Fibroblast of skin of right biceps (primary cell): ENCODE data around the gene SEPTIN11.

Source experiments
- DNase-seq: peaks from one replicate; pipeline ENCODE4 v3.0.0-alpha.2; 2013

The SEPTIN11 gene

DNA sequence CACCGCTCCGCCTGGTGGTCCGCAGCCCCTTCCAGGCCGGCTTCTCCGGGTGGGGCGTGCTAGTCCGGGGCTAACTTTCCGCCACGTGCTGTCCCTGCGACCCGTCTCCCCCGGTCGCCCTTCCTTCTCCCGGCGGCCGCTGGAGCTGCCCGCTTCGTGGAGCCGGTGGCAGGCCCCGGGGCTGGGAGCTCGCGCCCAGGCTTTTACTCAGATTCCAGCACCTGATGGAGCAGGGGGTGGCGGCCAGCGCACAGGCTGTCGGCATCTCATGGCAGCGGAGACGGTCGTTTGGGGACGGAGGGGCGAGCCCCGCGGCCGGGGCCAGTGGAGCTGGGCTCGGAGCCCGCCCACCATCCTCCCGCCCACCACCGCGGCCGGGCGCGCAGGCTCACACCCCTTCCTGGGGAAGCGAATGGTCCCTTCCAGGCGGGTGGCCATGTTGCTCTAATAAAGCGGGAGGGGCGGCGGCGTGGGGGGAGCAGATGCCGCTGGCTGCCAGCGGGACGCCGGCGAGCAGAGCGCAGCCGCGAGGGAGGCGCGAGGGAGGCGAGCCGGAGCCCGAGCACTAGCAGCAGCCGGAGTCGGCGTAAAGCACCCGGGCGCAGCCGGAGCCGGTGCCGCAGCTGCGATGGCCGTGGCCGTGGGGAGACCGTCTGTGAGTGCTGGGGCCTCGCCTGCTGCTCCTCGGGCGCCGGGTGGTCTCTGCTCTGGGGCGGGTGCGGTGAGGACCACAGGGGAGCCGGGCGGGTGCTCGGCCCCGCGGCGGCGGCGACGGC is at the start of gene SEPTIN11:
Gene SEPTIN11 (plus strand): TSS at position 477 of the 776 bp plus-strand sequence. CDS start 152 bp downstream, at position 629.
- peak; percentile 97 for DNase-seq

DNA sequence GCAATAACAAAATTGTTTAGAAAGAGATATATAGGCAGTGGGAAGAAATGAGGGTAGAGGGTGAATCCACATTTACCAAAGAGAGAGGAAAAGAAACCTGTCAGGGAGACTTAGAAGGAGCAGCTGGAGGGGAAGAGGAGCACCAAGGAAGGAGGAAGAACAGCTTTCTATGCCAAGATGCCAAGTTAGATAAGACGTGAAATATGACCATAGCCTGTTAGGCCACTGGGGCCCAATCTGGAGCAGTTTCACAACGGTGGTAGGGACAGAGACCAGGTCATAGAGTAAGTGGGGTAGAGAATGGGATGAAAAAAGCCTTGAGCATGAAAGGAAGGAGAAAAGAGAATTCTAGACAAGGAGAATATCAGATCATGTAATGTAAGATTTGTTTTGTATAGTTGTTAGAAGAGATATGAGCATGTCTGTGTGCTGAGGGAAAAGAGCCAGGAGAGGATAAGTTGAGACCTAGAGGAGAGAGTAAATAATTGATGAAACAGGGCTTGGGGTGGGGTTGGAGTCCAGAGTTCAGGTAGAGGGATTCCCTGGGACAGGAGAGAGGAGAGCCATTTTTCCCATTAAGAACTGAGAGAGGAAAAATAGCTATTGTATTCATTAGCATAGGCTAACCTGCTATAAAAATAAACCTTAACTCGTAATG is 47.2 kb upstream of the SEPTIN11 start:
- no peak for DNase-seq

DNA sequence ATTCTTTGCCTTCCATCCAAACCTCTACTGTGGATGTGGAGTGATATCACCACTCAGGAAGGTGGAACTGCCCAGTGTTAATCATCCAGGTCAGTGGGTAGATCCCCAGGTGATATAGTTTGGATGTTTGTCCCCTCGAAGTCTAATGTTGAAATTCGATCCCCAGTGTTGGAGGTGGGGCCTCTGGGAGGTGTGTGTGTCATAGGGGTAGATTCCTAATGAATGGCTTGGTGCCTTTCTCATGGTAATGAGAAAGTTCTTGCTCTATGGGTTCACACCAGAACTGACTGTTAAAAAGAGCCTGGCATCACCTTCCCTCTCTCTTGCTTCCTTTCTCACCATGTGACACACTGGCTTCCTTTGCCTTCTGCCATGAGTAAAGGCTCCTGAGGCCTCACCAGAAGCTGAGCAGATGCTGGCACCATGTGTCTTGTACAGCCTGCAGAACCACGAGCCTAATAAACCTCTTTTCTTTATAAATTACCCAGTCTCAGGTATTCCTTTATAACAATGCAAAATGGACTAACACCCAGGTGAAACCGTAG is 44.8 kb upstream of the SEPTIN11 start:
- no peak for DNase-seq

GRCh38 chr4:76905521-76905920 is 44.0 kb upstream of the SEPTIN11 start:
- peak; percentile 90 for DNase-seq

- no peak for DNase-seq
Measured at GRCh38 chr4:76909711-76910110, 39.8 kb upstream of the SEPTIN11 start.

- DNase-seq = no peak
Measured at GRCh38 chr4:76920715-76921114, 28.8 kb upstream of the SEPTIN11 start.

- DNase-seq = no peak
Measured at GRCh38 chr4:76923619-76924357, 25.8 kb upstream of the SEPTIN11 start.

- no peak for DNase-seq
Measured at GRCh38 chr4:76926841-76927240, 22.7 kb upstream of the SEPTIN11 start.

- no peak for DNase-seq
Measured at GRCh38 chr4:76930685-76931084, 18.9 kb upstream of the SEPTIN11 start.

DNA sequence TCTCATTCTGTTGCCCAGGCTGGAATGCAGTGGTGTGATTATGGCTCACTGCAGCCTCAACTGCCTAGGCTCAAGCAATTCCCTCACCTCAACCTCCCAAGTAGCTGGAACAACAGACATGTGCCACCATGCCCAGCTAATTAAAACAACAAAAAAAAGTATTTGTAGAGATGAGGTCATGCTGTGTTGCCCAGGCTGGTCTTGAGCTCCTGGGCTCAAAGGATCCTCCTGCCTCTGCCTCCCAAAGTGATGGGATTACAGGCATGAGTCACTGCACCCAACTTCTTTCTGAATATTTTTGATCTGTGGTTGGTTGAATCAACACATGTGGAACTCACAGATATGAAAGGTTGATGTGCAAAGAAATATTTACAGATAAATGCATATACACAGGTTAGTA is 18.5 kb upstream of the SEPTIN11 start:
- peak; percentile 40 for DNase-seq

GRCh38 chr4:76931576-76932276 is 17.8 kb upstream of the SEPTIN11 start:
- no peak for DNase-seq

GRCh38 chr4:76939184-76939583 is 10.4 kb upstream of the SEPTIN11 start:
- DNase-seq = no peak

- DNase-seq = peak; percentile 57
Measured at GRCh38 chr4:76943129-76943620, 6.4 kb upstream of the SEPTIN11 start.

GRCh38 chr4:76943790-76944189 is 5.8 kb upstream of the SEPTIN11 start:
- DNase-seq = no peak

- peak; percentile 38 for DNase-seq
Measured at GRCh38 chr4:76947369-76947768, 2.2 kb upstream of the SEPTIN11 start.

DNA sequence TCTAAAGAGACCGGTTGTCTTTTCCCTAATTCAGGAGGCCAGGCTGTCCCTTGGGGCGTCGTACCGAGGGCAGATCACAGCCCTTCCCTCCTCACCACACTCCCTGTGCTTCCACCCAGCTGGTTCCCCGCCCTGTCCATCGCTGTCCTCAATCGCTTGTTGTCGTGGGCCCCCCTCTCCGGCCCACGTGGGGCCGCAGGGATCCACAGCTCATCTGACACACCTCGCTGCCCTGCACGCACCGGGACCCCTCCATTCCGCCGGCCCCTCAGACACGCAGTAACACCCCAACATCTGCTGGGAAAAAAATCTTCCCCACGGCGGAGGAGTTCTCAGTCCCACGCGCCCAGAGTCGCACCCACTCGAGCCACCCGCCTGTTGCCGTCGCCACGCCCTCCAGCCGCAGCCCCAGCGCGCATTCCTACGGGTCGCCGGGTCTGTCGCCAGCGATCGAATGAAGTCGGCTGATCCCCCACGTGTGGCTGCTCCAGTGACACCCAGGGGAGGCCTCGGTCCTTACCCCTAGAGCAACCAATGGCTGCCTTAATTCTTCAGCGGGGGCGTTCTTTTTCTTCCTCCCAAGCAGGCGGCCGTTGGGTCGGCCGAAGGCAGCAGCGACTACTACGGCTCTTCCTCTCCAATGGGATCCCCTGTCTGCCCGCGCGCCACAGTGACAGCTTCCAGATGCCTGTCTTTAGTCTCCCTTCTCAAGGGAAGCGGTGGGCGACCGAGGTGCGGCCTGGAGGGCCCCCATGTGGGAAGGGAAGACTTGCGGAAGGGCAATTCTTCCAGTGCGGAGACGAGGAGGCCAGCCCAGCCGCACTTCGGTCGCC is 893 bp upstream of the SEPTIN11 start:
- DNase-seq = peak; percentile 87

DNA sequence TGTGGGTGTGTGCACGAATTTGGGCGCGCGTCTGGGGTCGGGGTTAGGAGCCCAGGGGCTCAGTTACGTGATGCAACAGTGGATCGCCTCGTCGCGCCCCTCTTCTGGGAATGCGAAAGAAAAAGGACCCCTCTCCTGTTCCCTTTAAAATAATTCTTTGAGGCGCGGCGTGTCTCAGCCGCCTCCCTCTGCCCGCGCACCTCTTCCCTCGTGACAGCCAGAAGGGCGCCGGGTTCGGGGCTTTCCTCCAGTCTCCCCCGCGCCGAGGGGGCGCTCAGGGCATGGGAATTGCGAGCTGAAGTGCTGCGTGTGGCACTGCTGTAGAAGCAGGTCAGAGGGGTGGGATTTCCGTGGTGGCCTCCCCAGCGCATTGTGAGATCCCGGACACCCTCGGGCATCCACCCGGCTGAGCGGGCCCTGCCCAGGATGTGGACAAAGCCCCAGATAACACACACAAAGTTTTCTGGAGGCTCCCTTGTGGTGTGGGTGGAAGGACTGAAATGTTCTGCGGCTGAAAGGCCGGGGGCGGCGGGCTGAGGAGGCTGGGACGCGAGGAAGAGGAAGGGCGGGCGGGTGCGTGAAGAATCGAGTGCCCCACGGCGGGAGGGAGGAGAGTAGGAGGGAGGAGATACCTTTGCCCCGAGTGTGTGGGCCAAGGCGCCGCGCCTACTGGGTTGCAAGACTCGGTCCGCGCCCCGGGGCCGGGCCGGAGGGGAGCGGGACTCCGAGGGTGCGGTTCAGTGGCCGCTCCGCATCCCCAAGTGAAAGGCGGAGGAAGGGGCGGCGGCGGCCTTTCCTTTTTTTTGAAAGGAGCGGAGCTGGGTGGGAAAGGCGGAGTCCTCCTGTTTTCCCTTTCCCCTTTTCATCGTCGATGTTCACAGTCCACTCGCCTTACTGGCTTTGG is 752 bp downstream of the SEPTIN11 start:
- peak; percentile 45 for DNase-seq

DNA sequence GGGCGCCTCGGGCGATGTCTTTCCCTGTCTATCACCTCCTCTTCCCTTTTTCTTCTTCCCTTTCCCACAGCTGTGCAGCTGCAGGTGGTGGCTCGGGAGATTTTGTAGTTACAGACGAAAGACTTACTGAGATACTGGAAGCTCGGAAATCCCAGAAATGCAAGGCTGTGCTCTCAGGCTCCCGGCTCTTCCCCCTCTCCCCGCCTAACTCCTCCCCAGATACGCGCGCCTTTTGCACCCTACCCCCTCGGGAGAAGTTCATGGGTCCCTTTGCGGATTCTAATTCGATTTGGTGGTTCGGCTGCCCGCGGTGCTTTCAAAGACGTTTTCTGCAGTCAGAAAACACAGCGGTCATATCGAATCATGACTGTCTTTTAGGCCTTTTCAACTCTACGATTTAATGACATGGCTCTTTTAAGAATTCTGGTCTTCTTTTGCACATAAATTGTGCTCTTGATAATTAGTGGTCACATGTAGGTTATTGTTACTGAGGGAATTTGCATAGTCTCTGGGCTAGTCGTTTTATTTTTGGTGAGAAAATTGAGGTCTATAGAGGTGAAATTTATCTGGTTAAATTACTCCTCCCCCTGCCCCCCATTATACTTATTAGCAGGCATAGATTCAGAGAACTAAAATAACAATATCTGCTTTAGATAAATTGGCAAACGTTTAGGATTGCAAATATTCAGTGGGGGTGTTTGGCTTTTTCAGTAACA is 1.6 kb downstream of the SEPTIN11 start:
- DNase-seq = peak; percentile 62

GRCh38 chr4:76951672-76952010 is 2.1 kb downstream of the SEPTIN11 start:
- peak; percentile 82 for DNase-seq

- DNase-seq = no peak
Measured at GRCh38 chr4:76952071-76952470, 2.5 kb downstream of the SEPTIN11 start.
